H4 (cell line): Measurements from ENCODE around the gene KL. TPM values are rescaled to one million over a fixed set of nuclear protein-coding genes. Genes with fewer than 3 reads are reported as not detected.

Experiments
- DNase-seq: peaks from one replicate; pipeline ENCODE4 v3.0.0-alpha.2; 2015; ENCODE audit warnings: low spot score
- total RNA-seq: library from RNA; depleted of rRNA; stranded (reverse); fragments of >200 nt; shearing (Covaris generic); gene quantifications from 2 replicates; pipeline ENCODE4 v1.2.3, GENCODE V29; 2014; rRNA removed

Gene KL
- total RNA-seq, result not detected in 2 replicates

DNA sequence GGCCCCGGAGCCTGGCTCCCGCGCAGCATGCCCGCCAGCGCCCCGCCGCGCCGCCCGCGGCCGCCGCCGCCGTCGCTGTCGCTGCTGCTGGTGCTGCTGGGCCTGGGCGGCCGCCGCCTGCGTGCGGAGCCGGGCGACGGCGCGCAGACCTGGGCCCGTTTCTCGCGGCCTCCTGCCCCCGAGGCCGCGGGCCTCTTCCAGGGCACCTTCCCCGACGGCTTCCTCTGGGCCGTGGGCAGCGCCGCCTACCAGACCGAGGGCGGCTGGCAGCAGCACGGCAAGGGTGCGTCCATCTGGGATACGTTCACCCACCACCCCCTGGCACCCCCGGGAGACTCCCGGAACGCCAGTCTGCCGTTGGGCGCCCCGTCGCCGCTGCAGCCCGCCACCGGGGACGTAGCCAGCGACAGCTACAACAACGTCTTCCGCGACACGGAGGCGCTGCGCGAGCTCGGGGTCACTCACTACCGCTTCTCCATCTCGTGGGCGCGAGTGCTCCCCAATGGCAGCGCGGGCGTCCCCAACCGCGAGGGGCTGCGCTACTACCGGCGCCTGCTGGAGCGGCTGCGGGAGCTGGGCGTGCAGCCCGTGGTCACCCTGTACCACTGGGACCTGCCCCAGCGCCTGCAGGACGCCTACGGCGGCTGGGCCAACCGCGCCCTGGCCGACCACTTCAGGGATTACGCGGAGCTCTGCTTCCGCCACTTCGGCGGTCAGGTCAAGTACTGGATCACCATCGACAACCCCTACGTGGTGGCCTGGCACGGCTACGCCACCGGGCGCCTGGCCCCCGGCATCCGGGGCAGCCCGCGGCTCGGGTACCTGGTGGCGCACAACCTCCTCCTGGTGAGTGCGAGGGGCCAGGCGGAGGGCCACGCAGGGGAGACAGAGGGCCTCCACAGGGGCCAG, at the start of gene KL:
TSS of gene KL (plus strand) at position 10 of the 909 bp plus-strand sequence. CDS start at position 28, 18 bp downstream.
- DNase-seq, result no peak

DNA sequence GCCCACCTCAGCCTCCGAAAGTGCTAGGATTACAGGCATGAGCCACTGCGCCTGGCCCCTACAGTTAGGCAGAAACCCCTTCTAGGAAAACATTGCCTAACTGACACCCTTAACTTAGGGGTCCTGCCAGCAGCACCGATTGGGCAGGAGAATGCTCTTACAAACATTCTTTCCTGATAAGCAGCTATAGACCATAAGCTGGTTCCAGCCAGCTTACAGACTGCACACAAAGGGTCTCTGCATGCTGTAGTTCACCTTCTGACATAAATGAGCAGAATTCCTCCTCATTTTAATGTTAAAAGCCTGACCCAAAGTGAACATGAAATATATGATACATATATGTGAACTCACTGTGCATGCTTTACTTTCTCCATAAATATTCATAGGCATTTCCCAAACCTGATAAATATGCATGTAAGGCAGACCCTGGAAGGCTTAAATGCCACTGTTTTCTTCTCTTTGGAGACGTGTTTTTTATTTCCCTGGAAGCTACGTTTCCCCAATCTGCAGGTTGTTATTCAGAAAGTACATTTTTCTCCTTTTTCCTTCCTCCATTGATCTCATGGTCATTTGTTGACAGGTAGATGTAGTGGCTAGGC, 48.5 kb upstream of the KL start:
- DNase-seq, result no peak

DNA sequence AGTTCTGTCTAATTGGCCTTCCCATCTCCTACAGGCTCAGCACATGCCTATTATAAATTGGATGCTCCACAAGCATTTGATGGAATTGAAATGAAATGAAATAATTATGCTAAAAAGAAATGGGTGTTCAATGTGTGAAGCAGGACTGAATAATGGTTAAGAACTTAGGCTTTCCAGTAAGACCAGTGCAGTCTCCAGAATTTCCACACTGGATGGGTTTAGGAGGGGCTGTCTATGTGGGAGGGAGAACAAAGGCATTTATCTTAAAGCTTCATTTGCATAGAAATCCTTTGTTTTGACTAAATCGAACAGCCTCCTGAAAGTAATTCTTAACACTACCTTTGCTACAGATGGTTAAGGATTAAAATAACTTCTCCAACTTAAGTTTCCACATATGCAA, 47.9 kb upstream of the KL start:
- DNase-seq, result no peak

DNA sequence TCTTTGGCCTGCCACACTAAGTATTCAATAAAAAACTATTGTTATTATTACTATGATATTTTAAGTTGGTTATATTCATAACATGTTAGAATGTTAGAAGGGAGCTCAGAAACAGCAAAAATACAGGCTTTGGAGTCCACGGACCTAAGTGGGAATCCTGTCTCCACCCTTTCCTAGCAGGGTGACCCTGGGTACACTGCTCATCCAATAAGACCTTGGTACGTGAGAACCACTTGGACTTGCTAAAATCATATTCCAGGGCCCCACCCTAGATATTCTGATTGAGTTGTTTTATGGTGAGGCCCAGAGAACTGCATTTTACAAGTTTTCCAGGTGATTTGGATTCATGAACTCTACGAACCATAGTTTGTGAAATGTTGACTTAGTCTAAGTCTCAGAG, 47.4 kb upstream of the KL start:
- no peak for DNase-seq

DNA sequence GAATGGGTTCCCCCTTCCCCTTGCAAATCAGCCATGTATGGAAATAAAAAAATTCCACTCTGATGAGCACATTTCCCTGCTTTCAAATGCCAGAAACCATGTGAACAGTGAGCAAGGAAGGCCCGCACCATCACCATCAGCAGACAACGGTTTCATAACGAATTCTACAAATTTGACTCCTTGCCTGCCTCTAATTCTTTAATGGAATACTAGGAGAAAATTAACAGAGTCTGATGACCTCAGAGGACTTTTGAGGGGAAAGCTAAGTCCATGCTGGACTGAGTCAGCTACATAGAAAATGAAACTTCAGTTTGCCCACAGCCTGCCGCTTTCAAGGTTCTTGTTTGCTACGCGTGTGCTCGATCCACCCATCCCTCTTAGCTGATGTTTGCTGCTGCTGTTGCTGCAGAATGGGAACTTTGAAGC, 46.7 kb upstream of the KL start:
- peak; percentile 13 for DNase-seq

DNA sequence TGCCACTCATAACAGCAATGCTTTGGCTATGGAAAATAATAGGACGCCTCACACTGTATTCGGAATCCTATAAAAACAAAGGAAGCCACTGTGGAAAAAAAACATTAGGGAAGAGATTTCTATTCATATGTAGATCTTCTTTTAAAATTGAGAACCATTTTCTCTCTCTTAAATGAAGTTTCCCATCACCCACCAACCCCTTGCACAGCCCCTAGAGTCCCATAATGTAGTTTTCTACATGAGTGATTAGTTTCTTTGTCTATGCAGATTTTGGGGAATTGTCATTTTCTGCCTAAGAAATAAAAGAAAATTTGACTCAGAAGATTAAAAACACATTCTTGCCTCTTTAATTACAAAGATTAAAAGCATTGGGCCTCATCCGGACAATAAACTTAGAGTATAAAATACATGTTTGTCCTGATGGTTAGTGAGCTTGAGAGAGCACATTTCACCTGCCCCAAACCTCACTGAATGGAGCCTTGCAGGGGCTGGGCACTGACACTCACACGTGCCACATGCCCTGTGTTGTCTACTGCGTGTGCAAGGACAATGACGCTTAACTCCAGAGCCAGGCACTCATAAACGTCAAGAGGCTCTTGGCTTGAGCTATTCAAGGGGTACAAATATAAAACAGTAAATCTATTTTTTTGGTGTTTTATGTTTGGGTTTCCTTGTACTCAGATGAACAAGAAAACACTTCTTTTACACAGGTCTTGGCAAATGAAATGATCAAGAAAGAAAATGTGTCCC, 40.0 kb upstream of the KL start:
- no peak for DNase-seq

DNA sequence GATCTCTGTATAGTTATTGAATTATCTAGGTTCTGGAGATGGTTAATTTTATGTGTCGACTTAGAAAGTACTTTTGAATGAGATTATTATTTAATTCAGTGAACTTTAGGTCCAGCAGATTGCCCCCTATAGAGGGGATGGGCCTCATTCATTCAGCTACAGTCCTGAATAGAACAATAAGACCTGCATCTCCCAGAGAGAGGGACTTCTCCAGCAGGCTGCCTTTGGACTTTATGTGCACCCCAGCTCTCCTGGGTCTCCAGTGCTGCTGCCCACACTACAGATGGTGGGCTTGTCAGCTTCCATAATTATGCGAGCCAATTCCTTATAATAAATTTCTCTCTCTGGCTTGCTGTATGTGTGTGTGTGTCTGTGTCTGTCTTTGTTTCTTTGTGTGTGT, 39.3 kb upstream of the KL start:
- DNase-seq, result no peak

DNA sequence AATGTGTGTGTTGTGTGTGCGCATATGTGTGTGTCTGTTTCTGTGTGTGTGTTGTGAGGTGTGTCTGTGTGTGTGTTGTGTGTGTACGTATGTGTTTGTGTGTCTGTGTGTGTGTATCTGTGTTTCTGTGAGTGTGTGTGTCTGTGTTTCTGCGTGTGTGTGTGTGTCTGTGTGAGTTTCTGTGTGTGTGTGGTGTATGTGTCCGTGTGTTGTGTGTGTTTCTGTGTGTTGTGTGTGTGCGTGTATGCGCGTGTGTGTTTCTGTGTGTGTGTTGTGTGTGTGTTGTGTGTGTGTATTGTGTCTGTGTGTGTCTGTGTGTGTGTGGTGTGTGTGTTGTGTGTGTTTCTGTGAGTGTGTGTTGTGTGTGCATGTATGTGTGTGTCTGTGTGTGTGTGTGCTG, 38.9 kb upstream of the KL start:
- DNase-seq, result no peak

DNA sequence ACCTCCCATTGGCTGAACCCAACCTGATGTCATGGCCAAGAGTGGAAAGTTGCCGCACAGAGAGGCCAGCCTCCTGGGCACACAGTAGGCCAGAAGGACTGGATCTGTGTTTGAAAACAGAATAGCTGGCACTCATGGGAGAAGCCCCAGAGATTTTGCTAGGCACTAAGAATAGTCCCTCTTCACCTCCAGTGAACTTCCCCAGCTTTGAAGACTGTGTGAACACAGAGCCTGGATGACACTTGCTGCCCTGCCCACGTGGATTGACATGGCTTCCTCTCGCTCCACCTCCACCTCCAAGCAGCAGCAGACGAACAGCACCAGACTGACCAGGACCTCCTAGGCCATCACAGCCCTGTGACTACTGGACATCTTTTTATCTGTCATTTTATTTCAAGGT, 37.9 kb upstream of the KL start:
- no peak for DNase-seq

DNA sequence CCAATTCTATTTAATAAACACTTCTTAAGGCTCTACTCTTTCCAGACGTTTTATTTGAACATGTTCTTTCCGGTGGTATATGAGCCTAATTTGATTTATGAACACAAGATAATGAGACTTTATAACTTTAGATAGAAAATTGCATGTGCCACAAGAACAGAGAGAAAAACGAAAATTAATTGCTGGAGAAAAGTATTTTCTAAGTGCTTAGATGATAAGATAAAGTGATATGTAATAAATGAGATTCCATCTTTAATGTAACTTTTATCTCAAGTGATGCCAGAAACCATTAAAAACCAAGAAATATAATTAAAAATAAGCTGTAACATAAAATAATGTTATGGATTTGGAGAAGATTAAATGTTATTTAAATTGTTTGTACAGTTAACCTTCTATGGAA, 33.2 kb upstream of the KL start:
- no peak for DNase-seq

DNA sequence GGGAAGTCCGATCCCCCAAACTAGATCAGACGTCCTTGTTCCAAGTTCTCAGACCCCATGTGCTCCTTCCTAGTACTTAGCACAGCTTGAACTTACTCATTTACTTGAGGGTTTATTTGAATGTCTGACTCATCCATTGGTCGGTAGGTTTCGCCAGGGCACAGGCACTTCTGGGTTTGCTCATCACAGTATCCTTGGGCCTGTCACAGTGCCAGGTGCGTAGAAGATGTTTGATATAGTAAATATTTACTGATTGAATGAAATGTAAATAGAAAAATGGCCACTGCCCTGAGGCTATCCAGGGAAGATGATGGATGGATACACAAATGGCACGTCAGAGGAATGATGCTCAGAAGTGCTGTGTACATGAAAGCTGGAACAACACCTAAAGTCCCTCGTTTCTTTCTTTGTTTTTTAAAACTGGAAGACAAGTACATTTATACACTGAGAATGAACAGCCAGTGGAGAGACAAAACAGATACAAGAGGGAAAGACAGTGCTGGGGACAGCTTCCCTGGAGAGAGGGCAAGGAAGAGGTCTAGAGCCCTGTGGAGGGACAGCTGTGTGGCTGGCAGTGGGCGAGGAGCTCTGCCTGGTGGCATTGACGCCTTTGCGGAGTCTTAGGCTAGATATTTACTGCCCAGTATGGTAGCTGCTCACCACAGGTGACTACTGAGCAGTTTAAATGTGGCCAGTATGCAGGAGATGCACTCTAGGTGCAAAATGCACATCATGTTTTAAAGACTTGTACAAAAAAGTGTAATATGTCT, 31.2 kb upstream of the KL start:
- peak; percentile 52 for DNase-seq

DNA sequence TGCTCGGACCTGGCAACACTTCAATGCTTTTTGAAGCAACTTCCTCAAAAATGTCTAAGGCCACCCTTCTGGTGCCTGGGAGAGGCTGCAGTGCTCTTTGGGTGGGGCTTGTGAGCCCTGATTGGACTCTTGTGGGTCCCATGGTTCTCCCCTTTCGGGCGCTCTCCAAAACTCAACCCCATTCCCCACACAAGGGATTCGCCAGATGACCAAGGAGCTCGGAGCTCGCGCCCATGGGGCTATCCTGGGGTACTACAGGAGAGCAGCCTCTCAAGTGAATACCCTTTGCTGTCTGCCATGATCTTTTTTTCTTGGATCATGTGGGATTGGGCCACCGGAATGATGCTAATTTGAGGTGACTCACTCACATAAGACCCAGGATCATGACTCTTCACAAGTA, 29.7 kb upstream of the KL start:
- DNase-seq, result no peak

DNA sequence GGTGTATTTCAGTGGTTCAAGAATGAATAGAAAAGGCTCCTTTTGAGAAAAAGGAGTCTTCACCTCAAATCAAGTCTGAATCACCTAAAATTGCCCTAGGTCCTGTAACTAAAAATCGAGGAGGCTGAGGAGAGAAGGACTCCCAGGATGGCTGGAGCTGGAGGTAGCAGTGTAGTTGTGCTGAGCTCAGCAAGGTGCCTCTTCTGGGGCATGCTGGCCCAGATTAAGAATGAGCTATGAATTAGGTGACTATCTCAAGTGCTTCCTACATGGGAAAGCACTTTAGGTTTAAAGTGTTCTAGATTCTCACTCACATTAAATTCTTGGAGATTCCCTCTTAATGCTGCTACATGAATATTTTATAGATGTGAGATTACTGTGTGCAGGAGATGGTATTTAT, 28.8 kb upstream of the KL start:
- DNase-seq, result no peak

DNA sequence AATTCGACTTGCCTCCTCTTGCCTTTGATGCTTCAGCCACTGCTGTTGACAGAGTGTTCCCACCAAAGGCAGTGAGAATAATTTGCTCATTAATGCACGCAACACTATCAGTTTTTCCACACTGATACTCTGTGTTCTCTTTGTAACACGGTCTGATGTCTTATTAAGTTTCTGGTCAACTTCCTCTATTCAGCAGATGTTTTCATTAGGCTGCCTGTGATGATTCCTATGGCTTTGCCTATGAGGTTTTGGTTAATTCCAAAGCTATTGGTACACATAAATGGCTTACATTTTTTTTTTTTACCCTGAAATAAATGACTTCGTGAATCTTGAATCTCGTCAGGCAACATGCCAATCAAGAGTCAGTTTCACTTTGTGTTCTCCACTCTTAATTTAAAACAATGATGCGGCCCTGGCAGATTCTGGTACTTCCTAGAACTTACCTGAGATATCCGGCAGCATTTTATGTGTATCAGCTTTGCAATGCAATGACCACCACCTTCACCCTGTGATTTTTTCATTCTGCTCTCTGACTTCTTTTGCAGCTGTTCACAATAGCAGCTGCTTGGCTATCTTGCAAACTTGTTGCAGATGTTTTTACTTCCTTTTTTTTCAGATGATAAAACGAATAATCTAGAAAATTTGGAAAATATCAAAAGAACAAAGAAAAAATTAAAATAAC, 27.5 kb upstream of the KL start:
- DNase-seq, result no peak

DNA sequence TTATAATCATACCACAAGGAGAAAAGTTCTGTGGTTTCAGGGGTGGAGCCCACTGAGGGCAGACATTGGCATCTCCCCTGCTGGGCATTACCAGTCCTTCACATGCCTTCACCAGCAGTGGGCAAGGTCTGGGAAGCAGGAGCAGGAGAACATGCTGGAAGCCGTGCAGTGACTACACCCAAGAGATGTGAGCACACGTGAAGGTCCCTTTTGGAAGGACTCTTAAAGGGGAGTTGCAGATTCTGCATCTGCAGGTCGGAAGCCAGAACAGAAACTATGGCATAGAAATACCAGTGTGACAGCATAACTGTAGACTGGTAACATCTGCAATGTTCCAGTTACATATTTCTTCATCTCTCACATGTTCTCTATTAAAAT, 26.9 kb upstream of the KL start:
- DNase-seq, result no peak

DNA sequence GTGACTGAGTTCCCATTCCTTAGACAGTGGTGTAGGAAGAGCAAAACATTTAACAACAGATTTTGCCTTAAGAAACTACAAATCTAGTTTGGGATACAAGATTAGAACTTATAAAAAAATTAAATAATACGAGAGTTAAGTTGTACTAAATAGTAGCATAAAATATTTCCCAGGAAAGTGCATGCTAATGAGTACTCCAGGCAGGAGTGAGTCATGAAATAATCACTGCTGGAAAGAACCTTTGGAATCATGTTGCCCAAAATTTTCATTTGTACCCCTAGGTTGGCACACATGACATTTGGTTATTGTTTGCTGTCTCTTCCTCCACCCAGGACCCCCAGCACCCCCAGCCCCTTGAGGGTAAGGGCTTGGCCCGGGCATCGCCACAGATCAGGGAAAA, 26.3 kb upstream of the KL start:
- no peak for DNase-seq

DNA sequence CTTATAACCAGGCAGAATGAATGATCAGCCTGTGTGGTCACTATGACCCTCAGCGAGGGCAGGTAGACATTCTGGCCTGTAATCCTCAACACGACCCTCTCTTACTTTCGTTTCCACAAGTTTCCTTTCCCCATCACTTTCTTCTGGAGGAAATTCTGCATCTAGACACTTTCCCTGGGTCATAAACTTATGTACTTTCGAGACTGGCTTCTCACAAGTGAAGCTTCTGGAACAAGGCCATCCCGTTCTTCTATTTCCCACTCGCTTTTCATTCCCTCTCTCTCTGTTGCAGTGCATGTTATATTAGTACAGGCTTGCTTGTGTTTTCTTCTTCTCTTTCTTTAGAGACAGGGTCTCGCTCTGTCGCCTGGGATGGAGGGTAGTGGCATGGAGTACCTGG, 23.1 kb upstream of the KL start:
- DNase-seq, result no peak

DNA sequence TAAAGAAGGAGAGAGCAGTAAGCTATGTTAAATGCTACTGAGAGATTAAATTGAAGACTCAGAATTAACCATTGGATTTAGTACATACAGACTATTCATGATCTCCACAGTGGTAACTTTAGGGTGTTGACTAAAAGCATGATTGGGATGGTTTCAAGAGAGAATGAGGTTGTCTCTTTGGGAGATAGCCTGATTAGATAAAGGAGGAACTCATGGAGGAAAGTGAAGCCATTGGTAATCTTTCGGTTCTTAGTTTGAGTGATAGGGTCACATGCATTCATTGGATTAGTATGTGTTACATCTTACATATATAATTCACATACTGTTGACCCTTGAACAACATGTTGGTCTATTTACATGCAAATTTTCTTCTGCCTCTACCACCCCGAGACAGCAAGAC, 18.8 kb upstream of the KL start:
- no peak for DNase-seq

DNA sequence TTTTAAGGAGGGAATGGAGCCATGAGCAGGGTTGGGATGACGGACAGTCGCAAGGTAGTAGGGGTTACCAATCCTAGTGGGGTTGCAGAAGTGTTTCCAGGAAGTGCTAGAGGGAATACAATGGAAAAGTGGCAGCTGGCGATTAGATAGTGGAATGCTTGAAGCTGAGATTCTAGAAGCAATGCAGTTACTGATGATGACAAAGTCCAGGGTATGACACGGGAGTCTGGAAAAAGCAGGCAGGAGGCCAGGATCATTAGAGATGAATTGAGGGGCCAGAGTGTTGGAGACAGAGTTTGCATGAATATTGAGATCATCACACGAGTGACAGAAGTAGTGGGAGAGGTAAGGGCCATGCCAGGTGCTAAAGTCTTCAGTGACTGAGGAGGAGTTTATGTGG, 17.3 kb upstream of the KL start:
- DNase-seq, result no peak

DNA sequence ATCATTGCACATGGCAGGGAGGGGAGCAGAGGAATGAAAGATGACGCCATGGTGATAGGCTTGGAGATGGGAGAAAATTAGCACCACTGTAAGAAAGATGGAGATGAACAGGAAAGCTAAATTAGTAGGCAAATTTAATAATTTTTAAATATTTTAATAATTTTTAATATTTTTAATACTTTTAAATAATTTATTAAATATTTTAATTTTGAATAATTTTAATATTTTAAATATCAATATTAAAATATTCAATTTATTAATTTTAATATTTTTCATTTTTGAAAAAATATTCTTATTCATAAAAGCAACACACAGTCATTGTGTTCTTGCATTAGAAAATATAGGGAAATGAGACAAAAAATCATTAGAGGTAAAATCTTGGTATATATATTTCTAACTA, 15.9 kb upstream of the KL start:
- no peak for DNase-seq

DNA sequence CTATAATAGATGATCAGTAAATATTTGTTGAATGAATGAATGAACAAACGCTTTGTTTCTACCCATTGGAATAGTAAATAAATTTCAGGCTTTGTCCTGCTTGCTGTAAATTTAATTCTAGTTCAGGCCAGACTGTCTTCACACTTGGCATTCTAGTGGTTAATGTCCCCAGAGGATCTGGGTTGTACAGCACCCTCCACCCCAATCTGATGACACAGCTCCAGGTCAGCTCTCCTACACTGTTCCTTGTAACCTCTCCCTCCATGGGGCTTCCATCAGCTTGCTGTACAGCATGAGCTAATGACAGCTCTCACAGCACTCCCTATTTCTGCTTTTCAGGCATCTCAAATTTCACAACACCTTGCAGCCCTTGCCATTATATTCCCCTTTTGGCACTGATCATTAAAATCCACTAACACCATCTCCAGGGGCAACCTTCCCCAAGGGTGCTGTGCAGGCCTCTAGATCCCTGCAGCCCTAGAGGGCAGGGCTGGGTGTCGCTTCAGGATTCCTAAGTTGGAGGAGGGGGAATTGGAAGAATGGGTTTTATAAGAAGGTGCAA, 12.7 kb upstream of the KL start:
- DNase-seq, result no peak
